ENCODE measurements around the gene INTS14. TPM values are rescaled to one million over a fixed set of nuclear protein-coding genes. Genes with fewer than 3 reads are reported as not detected.

Gene INTS14
- total and polyA plus RNA-seq, 2 experiments from 2014 or later = 28.6 to 45.7 TPM

DNA sequence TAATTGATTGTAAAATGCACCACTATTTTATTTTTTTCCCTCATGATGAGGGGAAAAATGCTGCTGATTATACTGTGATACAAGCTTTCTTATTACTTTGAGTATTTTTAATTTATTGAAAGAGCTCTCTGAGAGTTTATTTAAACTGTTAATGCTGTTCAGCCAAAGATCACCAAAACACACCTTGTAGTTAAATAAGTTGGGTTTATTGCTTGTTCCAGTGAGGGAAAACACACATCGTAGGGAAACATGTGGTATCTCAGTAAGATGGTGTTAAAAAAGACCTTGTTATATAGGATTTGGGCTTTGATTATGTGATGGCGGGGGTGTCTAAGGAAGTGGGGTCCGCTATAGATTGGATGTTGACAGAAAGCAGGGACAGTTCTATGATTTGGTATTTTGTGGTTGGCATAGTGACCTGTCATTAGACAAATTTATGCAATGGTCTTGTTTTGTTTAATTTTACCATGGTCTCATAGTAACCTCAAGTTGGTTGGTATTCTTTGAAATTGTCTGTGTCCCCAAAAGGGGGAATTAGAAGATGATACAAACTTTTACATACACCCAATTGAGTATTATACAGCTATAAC lies 69.6 kb downstream of the INTS14 start:
- no peak for DNase-seq (ENCODE audit: low spot score)
- Histone ChIP-seq H2AFZ (no peak overlapping the region), H3K36me3 (replicated peaks; ENCODE audit: insufficient read depth, low read depth) (no peaks in the 10 kb centered on the region), H3K4me1 (ENCODE audit: insufficient read depth) (no peaks in the 10 kb centered on the region), H3K27me3 (no peaks in the 10 kb centered on the region), H3K4me3 (no peak overlapping the region), H3K79me2 (peaks cover 96% of the 10 kb centered on the region), H4K20me1 (ENCODE audit: insufficient read depth, poor library complexity, severe bottlenecking) (peaks cover 48% of the 10 kb centered on the region), H3K4me2 (no peak overlapping the region), H3K9me3 (ENCODE audit: low read depth) (no peaks in the 10 kb centered on the region), H3K27ac (no peak overlapping the region), H3K9me2 (replicated peaks; ENCODE audit: insufficient read depth) (no peaks in the 10 kb centered on the region)
- no peak for TF ChIP-seq EZH2 (IDR thresholded peaks at IDR 0.05; ENCODE audit: borderline replicate concordance)
- TF ChIP-seq, protein P1, sequence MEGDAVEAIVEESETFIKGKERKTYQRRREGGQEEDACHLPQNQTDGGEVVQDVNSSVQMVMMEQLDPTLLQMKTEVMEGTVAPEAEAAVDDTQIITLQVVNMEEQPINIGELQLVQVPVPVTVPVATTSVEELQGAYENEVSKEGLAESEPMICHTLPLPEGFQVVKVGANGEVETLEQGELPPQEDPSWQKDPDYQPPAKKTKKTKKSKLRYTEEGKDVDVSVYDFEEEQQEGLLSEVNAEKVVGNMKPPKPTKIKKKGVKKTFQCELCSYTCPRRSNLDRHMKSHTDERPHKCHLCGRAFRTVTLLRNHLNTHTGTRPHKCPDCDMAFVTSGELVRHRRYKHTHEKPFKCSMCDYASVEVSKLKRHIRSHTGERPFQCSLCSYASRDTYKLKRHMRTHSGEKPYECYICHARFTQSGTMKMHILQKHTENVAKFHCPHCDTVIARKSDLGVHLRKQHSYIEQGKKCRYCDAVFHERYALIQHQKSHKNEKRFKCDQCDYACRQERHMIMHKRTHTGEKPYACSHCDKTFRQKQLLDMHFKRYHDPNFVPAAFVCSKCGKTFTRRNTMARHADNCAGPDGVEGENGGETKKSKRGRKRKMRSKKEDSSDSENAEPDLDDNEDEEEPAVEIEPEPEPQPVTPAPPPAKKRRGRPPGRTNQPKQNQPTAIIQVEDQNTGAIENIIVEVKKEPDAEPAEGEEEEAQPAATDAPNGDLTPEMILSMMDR (IDR thresholded peaks at IDR 0.05; ENCODE audit: poor library complexity) = no peak
- TF ChIP-seq EZH2phosphoT487 (IDR thresholded peaks at IDR 0.05; ENCODE audit: low read depth, severe bottlenecking, unreplicated experiment) = no peak
- WGBS (ENCODE audit: low lambda C conversion rate, missing lambda C conversion rate) = 87% methylated on average over 3 of the region's 3 CpGs

DNA sequence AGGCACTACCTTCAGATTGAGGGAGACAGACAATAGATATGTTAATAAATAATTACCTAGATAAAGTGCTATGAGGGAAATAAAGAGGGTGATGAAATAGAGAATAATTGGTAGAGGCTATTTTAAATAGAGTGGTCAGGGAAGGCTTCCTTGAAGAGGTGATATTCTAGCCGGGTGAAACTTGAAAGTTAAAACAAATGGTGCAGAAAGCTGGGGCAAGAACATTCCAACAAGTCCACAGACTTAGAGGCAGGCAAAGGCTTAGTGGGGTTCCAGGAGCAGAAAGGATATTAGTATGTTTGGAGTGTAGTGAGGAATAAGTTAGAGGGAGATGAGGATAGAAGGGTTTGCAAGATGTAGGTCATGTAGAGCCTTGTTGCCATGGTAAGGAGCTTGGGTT lies 70.6 kb downstream of the INTS14 start:
- H3K36me3 ChIP-seq (replicated peaks; ENCODE audit: insufficient read depth, low read depth) = no peaks in the 10 kb centered on the region
- peaks cover 96% of the 10 kb centered on the region for H3K79me2 ChIP-seq
- 85% methylated on average over 1 of the region's 1 CpG for WGBS (ENCODE audit: low lambda C conversion rate, missing lambda C conversion rate)
- no peaks in the 10 kb centered on the region for H3K9me2 ChIP-seq (replicated peaks; ENCODE audit: insufficient read depth)
- H3K9me3 ChIP-seq (ENCODE audit: low read depth) = no peaks in the 10 kb centered on the region
- H2AFZ ChIP-seq = no peak overlapping the region
- H3K4me3 ChIP-seq = no peak overlapping the region
- no peaks in the 10 kb centered on the region for H3K27me3 ChIP-seq
- no peak for TF ChIP-seq EZH2phosphoT487 (IDR thresholded peaks at IDR 0.05; ENCODE audit: low read depth, severe bottlenecking, unreplicated experiment)
- TF ChIP-seq, protein P1 (IDR thresholded peaks at IDR 0.05; ENCODE audit: poor library complexity) = no peak
- no peaks in the 10 kb centered on the region for H3K4me1 ChIP-seq (ENCODE audit: insufficient read depth)
- H4K20me1 ChIP-seq (ENCODE audit: insufficient read depth, poor library complexity, severe bottlenecking) = peaks cover 50% of the 10 kb centered on the region
- H3K4me2 ChIP-seq = no peak overlapping the region
- DNase-seq (ENCODE audit: low spot score) = no peak
- H3K27ac ChIP-seq = no peak overlapping the region

DNA sequence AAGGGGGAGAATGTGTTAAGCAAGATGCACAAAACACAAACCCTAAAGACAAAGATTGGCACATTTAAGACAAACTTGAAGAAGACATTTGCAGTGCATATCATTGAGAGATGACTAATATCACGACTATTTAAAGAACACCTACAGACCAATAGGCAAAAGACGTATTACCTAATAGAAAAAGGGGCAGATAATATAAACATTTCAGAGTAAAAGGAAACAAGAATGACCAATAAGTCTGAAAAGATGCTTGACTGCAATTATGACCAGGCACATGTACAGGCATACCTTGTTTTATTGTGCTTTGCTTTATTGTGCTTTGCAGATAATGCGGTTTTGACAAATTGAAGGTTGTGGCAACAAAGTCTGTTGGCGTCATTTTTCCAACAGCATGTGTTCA lies 75.7 kb downstream of the INTS14 start:
- no peak for DNase-seq (ENCODE audit: low spot score)
- H3K4me3 ChIP-seq = no peak overlapping the region
- no peaks in the 10 kb centered on the region for H3K27me3 ChIP-seq
- no peaks in the 10 kb centered on the region for H3K36me3 ChIP-seq (replicated peaks; ENCODE audit: insufficient read depth, low read depth)
- peaks cover 90% of the 10 kb centered on the region for H3K79me2 ChIP-seq
- no peak overlapping the region for H2AFZ ChIP-seq
- no peaks in the 10 kb centered on the region for H3K9me2 ChIP-seq (replicated peaks; ENCODE audit: insufficient read depth)
- no peaks in the 10 kb centered on the region for H3K9me3 ChIP-seq (ENCODE audit: low read depth)
- WGBS (ENCODE audit: low lambda C conversion rate, missing lambda C conversion rate) = 86% methylated on average over 4 of the region's 4 CpGs
- TF ChIP-seq EZH2phosphoT487 (IDR thresholded peaks at IDR 0.05; ENCODE audit: low read depth, severe bottlenecking, unreplicated experiment) = no peak
- TF ChIP-seq EZH2 (IDR thresholded peaks at IDR 0.05; ENCODE audit: borderline replicate concordance) = no peak
- H4K20me1 ChIP-seq (ENCODE audit: insufficient read depth, poor library complexity, severe bottlenecking) = peaks cover 41% of the 10 kb centered on the region
- H3K4me1 ChIP-seq (ENCODE audit: insufficient read depth) = peaks cover 28% of the 10 kb centered on the region
- no peak overlapping the region for H3K4me2 ChIP-seq
- peak overlapping the region; percentile 95 for H3K27ac ChIP-seq

DNA sequence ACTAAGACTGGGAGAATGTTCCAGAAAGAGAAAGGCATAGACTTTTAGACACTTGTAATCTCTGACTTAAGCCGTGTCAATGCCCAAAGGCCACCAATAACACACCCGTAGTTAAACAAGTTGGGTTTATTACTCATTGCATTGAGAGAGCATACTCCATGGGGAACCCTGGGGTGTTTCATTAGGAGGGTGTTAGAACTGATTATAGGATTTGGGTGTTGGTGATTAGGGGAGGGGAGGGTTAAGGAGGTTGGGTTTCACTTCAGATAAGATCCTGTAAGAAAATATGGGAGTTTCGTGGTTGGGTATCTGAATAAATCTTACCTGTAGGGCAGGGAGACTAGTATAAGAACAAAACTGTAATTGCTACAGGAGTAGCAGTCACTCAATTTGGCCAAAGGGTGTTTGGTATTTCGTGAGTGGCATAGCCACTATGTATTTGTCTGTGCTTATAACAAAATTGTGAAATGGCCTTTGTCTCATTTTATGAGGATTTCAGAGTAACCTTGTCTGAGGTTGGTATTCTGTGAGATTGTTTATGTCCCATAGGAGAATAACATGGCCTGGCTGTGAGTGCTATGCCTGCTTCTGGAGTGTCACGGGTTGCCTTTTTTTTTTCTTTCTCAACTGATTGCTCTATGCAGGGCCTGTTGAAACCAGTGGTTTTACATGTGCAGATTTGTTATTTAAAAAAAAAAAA lies 77.7 kb downstream of the INTS14 start:
- WGBS (ENCODE audit: low lambda C conversion rate, missing lambda C conversion rate) = 28% methylated on average over 5 of the region's 5 CpGs
- Histone ChIP-seq H3K27ac (peak overlapping the region; percentile 95), H3K4me1 (ENCODE audit: insufficient read depth) (peaks cover 33% of the 10 kb centered on the region), H3K4me2 (peak overlapping the region; percentile 92), H4K20me1 (ENCODE audit: insufficient read depth, poor library complexity, severe bottlenecking) (peaks cover 30% of the 10 kb centered on the region), H2AFZ (no peak overlapping the region), H3K4me3 (no peak overlapping the region), H3K9me3 (ENCODE audit: low read depth) (no peaks in the 10 kb centered on the region), H3K9me2 (replicated peaks; ENCODE audit: insufficient read depth) (no peaks in the 10 kb centered on the region), H3K27me3 (no peaks in the 10 kb centered on the region), H3K36me3 (replicated peaks; ENCODE audit: insufficient read depth, low read depth) (no peaks in the 10 kb centered on the region), H3K79me2 (peaks cover 72% of the 10 kb centered on the region)
- DNase-seq (ENCODE audit: low spot score) = peak; percentile 36
- TF ChIP-seq EZH2 (IDR thresholded peaks at IDR 0.05; ENCODE audit: borderline replicate concordance) = no peak
- no peak for TF ChIP-seq EZH2phosphoT487 (IDR thresholded peaks at IDR 0.05; ENCODE audit: low read depth, severe bottlenecking, unreplicated experiment)
- TF ChIP-seq, protein P1 (IDR thresholded peaks at IDR 0.05; ENCODE audit: poor library complexity) = no peak

Data from hepatocyte (in vitro differentiated cells).